H1 (cell line): Measurements from ENCODE around the gene SLC23A3. TPM values are rescaled to one million over a fixed set of nuclear protein-coding genes. Genes with fewer than 3 reads are reported as not detected.

Experiments used
- EP300 ChIP-seq, 2 experiments: IDR thresholded peaks; 1 replicate in 1 of 2; 2 replicates in 1 of 2; pipeline ENCODE4 v1.6.1; 2011 to 2012; ENCODE audit warnings: low read depth in 2 of 2, low read length in 2 of 2, mild to moderate bottlenecking in 2 of 2, borderline replicate concordance in 1 of 2, inconsistent platforms in 1 of 2, moderate library complexity in 1 of 2
- PHF8 ChIP-seq: fragments of 200-600 bp; sonication (generic); conservative IDR thresholded peaks from 2 replicates; pipeline ENCODE4 v1.7.1; 2012; ENCODE audit warnings: low read depth, mild to moderate bottlenecking, inconsistent platforms, low read length, moderate library complexity
- RAD21 ChIP-seq, 2 experiments: IDR thresholded peaks in 1 of 2; conservative IDR thresholded peaks in 1 of 2; 2 replicates each; pipeline ENCODE4 v1.6.1; 2011; ENCODE audit warnings: low read depth in 2 of 2, low read length in 2 of 2, improper control_type of control experiment in 1 of 2, inconsistent platforms in 1 of 2, mild to moderate bottlenecking in 1 of 2, moderate library complexity in 1 of 2
- SP1 ChIP-seq: IDR thresholded peaks from 2 replicates; pipeline ENCODE4 v1.6.1; 2011; ENCODE audit warnings: low read depth, low read length
- SRF ChIP-seq: IDR thresholded peaks from 2 replicates; pipeline ENCODE4 v1.6.1; 2011; ENCODE audit warnings: mild to moderate bottlenecking, low read depth, low read length, moderate library complexity
- polyA plus RNA-seq, 7 experiments: library from polyadenylated mRNA; depleted of rRNA in 3 of 7; stranded (reverse) in 5 of 7; unstranded in 2 of 7; fragments of >200 nt in 5 of 7; fragments of 200-250 nt in 2 of 7; gene quantifications; 1 replicate in 5 of 7; 2 replicates in 1 of 7; 4 replicates in 1 of 7; pipeline versions ENCODE4 v1.2.1 to v1.2.3, GENCODE V29; 2011 to 2013; ENCODE audit warnings: missing spikeins in 2 of 7, mixed read lengths in 2 of 7
- total RNA-seq: library from RNA; stranded (reverse); fragmentation: NEBNext Ultra II Directional; extraction: Animal tissue kit (Norgen Biotek cat#: 25700); gene quantifications from 2 replicates; pipeline ENCODE4 v1.2.1, GENCODE V29; 2021

Gene SLC23A3
- total and polyA plus RNA-seq, 2 of the 8 experiments (the other 6 are each of a cell fraction or from before 2014, with no cell fraction given): 0.35 to 0.84 TPM

DNA sequence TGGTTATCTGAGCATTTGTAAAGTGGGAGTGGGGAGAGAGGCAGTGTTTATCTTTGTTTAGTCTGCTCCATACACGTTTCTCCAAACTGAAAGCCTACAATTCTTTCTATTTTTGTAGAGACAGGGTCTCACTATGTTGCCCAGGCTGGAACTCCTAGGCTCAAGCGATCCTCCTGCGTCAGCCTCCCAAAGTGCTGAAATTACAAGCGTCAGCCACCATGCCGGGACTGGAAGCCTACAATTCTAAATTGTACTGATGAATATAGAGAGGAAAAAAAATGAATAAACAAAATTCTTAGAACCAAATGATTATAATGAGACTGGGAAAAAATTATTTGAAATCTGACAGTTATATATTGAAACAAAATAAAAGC, 35.3 kb upstream of the SLC23A3 start (continued):
- TF ChIP-seq RAD21 (IDR thresholded peaks at IDR 0.05 in 1 of 2, conservative IDR thresholded peaks at IDR 0.05 in 1 of 2; ENCODE audit: low read depth in 2 of 2, low read length in 2 of 2) (no peak), EP300 (IDR thresholded peaks at IDR 0.05; ENCODE audit: borderline replicate concordance in 1 of 2, low read depth in 2 of 2, low read length in 2 of 2) (no peak), SP1 (no peak), PHF8 (no peak), SRF (no peak)
